Measurements from ENCODE around the gene COG4. TPM values are rescaled to one million over a fixed set of nuclear protein-coding genes. Genes with fewer than 3 reads are reported as not detected.

COG4 gene
- total RNA-seq, 2 donors from 2014 or later, result 49.5 to 54.4 TPM

DNA sequence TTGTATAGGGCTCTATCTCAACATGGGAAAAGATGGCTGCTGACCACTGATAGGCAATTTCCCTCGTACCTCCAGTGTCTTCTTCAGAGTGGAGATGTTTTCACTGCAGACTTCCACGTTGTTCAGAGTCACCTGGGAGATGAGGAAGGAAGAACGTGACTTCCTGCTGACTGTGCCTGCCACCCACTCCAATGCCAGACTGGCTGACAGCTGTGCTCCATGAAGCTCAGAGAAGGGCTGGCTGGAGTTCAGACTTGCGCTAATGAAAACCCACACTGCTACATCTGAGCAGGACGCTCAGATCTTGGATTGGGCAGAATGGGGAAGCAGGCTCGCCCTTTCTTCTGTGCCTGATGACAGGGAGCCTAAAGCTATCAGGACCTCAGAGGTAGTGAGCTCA is 33.1 kb downstream of the COG4 start:
- ATAC-seq, result no peak
- DNase-seq, result no peak
- intact Hi-C loops (cut with DNase I, micrococcal nuclease), result no loop called here

GRCh38 chr16:70484867-70485266 is 38.5 kb downstream of the COG4 start:
- intact Hi-C loops (cut with DNase I, micrococcal nuclease), result no loop called here

DNA sequence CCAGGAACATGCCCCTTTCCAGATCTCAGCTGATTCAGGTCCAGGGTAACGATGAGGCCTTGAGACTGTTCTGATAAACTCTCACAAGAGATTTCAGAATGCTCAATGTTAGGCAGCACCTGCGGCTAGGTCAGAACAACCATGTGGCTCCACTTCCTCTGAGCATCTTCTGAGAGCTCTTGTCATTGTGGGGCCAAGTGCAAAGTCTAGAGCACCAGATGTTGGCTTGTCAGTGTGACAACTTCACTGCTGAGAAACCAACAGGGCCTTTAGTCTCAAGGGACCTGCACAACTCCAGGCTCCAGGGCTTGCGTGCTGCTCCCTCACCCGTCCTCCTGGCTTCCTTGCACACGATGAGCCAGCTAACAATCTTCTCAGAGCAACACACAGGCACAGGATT is 39.9 kb downstream of the COG4 start:
- intact Hi-C loops (cut with DNase I, micrococcal nuclease), result no loop called here
- DNase-seq, result no peak
- no peak for ATAC-seq

More at GRCh38 chr16:70484867-70485266, 38.5 kb downstream of the COG4 start:
- DNase-seq (no peak), ATAC-seq (no peak)

GRCh38 chr16:70482624-70483023 is 40.7 kb downstream of the COG4 start:
- intact Hi-C loops (cut with DNase I, micrococcal nuclease), result no loop called here
- ATAC-seq (no peak), DNase-seq (no peak)

- ATAC-seq, result no peak
- DNase-seq, result no peak
- intact Hi-C loops (cut with DNase I, micrococcal nuclease), result no loop called here
These were observed 41.3 kb downstream of the COG4 start for GRCh38 chr16:70481929-70482536.

DNA sequence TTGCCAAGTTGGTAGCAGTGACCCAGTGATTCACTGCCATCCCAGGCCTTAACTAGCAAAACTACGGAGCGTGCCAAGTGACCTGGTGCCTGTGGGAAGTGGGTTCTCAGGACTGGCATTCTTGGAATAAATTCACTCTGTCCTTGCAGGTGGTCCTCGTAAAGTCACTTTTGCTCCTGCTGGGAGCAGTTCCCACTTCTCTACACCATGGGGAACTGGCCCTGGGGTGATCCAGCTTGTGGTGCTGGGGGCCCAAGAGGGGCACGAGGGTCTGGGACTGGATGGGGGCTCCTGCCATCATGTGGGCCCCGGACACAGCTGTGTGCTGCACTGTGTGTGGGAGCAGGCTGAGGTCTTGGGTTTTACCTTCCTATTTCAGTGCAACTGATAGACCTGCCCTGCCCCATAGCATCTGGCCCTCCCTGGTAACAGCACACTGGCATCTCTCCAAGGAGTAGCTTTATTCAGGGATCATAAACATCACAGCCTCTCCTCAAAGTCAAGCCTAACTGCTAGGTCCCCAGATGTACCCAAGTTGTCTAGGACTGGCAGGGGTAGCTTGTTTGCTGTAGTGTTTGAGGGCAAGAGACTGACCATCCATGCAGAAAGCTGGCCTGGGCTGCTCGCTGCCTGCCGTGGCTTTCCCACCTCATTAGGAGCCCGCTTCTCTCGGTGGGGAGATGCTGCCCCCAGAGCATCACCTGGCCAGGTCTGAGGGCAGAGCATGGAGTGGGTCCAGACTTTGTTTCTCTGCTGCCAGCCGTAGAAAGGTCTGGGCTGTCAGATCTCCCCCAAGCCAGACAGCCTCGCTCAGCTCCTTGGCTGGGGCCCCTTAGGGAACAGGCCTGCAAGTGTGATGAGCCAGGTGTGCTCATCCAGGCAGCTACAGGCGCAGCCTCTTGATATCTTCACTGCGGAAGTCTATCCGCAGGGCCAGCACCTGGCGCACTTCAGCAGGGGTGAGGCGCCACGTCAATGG is 42.9 kb downstream of the COG4 start:
- DNase-seq (no peak), ATAC-seq (peak; percentile 70)
- intact Hi-C loops (cut with DNase I, micrococcal nuclease), result no loop called here

DNA sequence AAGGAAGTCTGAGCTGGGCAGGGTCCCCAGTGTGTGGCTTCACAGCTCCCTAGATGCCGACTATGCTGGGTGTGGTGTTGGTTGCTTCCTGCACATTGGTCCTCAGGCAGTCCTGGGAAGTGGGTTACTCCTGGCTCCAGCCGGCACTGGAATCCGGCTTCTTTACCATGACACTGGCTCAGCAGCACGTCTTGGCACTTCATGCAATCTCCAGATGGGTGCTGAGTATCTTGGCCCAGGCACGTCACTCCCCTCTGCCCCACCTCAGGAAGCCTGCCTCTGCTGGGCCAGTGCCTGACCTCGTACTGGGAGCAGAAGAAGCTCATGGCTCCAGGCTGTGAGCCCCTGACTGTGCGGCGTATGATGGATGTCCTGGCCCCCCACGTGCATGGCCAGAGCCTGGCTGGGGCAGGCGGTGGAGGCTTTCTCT is 44.4 kb downstream of the COG4 start:
- DNase-seq, result no peak
- intact Hi-C loops (cut with DNase I, micrococcal nuclease), result no loop called here

GRCh38 chr16:70478169-70478568 is 45.2 kb downstream of the COG4 start:
- ATAC-seq (no peak), DNase-seq (no peak)
- intact Hi-C loops (cut with DNase I, micrococcal nuclease), result no loop called here

More for the DNA sequence above, 44.4 kb downstream of the COG4 start:
- no peak for ATAC-seq

GRCh38 chr16:70476272-70477020 is 46.9 kb downstream of the COG4 start:
- intact Hi-C loops (cut with DNase I, micrococcal nuclease), result no loop called here
- ATAC-seq, result no peak
- no peak for DNase-seq

GRCh38 chr16:70475054-70475871 is 48.1 kb downstream of the COG4 start:
- intact Hi-C loops (cut with DNase I, micrococcal nuclease), result no loop called here
- ATAC-seq, result no peak
- no peak for DNase-seq

GRCh38 chr16:70474320-70475053 is 48.9 kb downstream of the COG4 start:
- ATAC-seq (no peak), DNase-seq (no peak)
- intact Hi-C loops (cut with DNase I, micrococcal nuclease), result no loop called here

DNA sequence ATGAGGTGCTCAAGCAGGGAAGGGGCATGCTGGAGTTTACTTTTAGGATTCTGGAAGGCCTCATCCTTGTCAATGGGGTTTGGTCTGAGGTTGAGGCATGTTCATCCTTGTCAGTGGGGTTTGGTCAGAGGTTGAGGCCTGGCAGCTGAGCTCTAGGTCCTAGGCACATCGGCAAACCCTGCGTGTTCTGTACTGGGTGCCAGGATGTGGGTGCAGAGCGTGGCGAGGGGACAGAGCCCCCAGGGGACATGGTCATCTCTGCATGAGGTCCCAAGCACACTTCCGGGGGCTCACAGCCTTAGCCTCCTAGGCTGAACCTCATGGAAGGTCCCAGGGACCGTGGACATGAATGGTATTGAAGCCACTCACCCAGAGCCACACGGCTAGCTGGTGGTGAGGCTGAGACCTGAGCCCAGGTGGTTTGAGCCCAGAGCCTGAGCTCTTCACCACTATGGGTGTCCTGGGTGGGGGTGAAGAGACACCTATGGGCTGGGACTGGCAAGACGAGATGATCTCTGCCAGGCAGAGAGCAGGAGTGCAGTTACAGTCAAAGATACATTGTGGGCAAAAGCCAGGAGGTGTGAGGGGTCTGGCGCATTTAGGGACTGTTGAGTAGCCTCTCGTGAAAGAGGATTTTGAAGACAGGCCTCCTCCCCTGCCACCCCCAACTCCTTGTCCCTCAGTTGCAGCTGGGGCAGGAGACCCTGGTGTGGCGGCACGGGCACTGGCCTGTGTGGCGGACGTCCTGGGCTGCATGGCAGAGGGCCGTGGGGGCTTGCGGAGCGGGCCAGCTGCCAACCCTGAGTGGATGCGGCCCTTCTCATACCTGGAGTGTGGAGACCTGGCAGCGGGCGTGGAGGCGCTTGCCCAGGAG is 49.7 kb downstream of the COG4 start:
- intact Hi-C loops (cut with DNase I, micrococcal nuclease), result no loop called here
- no peak for DNase-seq
- no peak for ATAC-seq

DNA sequence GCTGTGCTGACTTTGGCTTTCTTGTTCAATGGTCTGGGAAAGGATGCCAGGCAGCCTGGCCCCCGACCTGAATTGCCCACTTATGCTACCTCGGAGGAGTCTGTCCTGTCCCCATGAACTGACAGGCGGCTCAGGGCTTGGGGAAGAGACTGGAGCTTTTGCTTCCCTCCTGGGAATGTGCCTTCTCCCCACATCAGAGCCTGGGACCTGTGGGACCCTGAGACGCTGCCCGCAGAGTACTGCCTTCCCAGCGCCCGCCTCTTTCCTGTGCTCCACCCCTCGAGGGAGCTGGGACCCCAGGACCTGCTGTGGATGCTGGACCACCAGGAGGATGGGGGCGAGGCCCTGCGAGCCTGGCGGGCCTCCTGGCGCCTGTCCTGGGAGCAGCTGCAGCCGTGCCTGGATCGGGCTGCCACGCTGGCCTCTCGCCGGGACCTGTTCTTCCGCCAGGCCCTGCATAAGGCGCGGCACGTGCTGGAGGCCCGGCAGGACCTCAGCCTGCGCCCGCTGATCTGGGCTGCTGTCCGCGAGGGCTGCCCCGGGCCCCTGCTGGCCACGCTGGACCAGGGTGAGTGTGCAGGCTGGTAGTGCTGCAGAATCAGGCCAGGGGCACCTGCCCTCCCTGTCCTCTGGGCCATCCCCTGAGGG is 50.4 kb downstream of the COG4 start:
- intact Hi-C loops (cut with DNase I, micrococcal nuclease), result no loop called here
- no peak for DNase-seq
- no peak for ATAC-seq

GRCh38 chr16:70470927-70471341 is 52.4 kb downstream of the COG4 start:
- ATAC-seq, result peak; percentile 59
- DNase-seq, result peak in 1 of 2 donors; percentile 33
- intact Hi-C loops (cut with DNase I, micrococcal nuclease), result no loop called here

DNA sequence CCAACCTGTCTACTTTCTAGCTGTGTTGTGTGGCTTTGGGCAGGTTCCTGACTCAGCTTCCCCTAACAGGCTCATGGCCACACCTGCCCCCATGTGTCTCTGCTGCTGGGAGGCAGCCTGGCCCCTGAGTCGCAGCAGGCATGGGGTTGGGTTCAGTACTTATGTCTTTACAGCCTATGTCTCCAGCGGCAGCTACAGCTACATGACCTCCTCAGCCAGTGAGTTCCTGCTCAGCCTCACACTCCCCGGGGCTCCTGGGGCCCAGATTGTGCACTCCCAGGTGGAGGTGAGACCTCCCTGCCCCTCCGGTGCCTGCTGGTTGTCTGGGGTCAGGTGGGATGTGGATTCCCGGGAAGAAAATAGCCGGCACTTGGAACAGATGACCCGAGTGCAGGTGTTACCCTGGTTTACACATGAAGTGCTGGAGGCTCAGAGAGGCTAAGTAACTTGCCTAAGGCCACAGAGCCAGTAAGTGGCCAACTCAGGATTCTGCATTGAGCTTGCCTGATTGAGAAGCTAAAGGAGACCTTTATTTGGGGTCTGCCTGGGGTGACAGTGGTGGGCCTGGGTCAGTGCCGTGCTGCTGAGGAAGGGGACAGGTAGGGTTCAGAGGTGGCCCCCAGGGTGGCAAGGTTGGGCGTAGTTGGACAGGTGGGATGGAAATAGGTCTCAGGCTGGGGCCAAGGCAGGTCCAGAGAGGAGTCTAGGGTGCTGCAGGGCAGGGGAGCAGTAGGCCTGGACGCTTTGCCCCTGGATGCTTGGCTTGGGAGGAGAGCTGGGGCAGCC is 53.0 kb downstream of the COG4 start:
- intact Hi-C loops (cut with DNase I, micrococcal nuclease), result no loop called here

More for the DNA sequence above, 53.0 kb downstream of the COG4 start:
- DNase-seq (no peak), ATAC-seq (no peak)
